WERI-Rb-1 (cell line): ENCODE results near the gene LOX.
A peak's percentile ranks its signal among the peaks of the same experiment; 100 is the strongest.

Source experiments
- DNase-seq: peaks from one replicate; pipeline ENCODE4 v3.0.0-alpha.2; 2020
- H3K27ac ChIP-seq: fragments of 250-450 bp; sonication (Bioruptor Pico); 2 replicates; pipeline ENCODE4 v1.5.1; 2020; ENCODE audit warnings: mild to moderate bottlenecking, moderate library complexity
- H3K27me3 ChIP-seq: fragments of 250-450 bp; sonication (Bioruptor Pico); 2 replicates; pipeline ENCODE4 v1.5.1; 2021; ENCODE audit warnings: mild to moderate bottlenecking, low read depth, moderate library complexity; ENCODE audit not compliant: insufficient read depth, severe bottlenecking
- H3K36me3 ChIP-seq: fragments of 250-450 bp; sonication (Bioruptor Pico); 2 replicates; pipeline ENCODE4 v1.5.1; 2020; ENCODE audit warnings: mild to moderate bottlenecking, moderate library complexity
- H3K4me3 ChIP-seq: 2 replicates; pipeline ENCODE4 v1.5.1; 2011; ENCODE audit warnings: low read depth, mild to moderate bottlenecking, control low read depth, low read length
- H3K9me3 ChIP-seq: fragments of 250-450 bp; sonication (Bioruptor Pico); 2 replicates; pipeline ENCODE4 v1.5.1; 2021; ENCODE audit warnings: mild to moderate bottlenecking, moderate library complexity; ENCODE audit not compliant: severe bottlenecking
- CTCF ChIP-seq: IDR thresholded peaks from 2 replicates; pipeline ENCODE4 v1.5.1; 2011; ENCODE audit warnings: low read depth, mild to moderate bottlenecking, control low read depth, inconsistent platforms, low read length

Gene LOX

DNA sequence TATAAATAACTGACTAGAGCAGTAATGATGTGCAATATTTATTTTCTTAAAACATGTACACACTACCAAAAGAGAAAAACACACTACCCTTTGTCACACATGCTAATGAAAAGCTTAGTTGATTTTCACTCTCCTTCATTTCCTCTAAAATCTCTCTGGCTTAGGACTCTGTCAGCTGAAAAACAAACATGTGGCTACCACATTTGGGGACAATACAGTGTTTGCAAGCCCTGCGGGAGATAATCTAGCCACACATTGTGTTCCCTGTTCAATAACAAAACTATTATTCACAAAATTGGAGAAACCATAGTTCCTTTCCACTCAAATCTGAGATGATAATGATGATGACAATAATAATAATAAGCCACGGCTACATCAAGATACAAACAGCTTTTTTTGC lies 3.5 kb upstream of the LOX start:
- no peak for TF ChIP-seq CTCF
- peaks cover 5% of the 10 kb centered on the region for H3K27me3 ChIP-seq
- H3K9me3 ChIP-seq, result no peaks in the 10 kb centered on the region
- no peak overlapping the region for H3K27ac ChIP-seq
- no peak for DNase-seq
- no peaks in the 10 kb centered on the region for H3K36me3 ChIP-seq
- no peak overlapping the region for H3K4me3 ChIP-seq

- Histone ChIP-seq H3K4me3 (peak overlapping the region; percentile 54), H3K9me3 (no peaks in the 10 kb centered on the region), H3K36me3 (no peaks in the 10 kb centered on the region), H3K27me3 (peaks cover 5% of the 10 kb centered on the region), H3K27ac (no peak overlapping the region)
- DNase-seq, result peak; percentile 31
- TF ChIP-seq CTCF, result no peak
Measured at GRCh38 chr5:122077366-122078115, 518 bp downstream of the LOX start.

GRCh38 chr5:122076669-122077365 lies 1.2 kb downstream of the LOX start:
- peak overlapping the region; percentile 54 for H3K4me3 ChIP-seq
- TF ChIP-seq CTCF, result peak; percentile 91
- peak; percentile 90 for DNase-seq

DNA sequence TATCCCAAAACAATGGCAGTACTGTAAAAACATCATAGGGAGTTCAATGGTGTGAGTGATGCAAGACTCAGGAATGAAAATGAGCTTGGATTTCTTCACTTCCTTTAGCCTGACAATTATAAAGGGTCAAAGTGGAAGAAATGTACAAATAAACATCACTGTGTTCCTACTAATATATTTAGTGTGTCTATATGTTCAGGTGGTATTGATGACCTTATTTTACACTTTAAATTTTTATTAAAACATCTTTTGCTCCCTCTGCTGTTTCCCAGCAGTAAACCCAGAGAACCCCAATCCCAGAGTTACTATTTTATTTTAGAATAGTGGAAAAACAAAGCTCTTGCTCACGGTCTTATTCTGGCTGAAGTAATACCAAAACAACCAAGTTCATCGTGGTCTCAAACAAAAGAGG lies 2.0 kb downstream of the LOX start:
- H3K4me3 ChIP-seq, result no peak overlapping the region
- H3K27ac ChIP-seq, result no peak overlapping the region
- no peaks in the 10 kb centered on the region for H3K36me3 ChIP-seq
- DNase-seq, result no peak
- TF ChIP-seq CTCF, result no peak
- peaks cover 5% of the 10 kb centered on the region for H3K27me3 ChIP-seq
- no peaks in the 10 kb centered on the region for H3K9me3 ChIP-seq

More at GRCh38 chr5:122076669-122077365, 1.2 kb downstream of the LOX start:
- H3K36me3 ChIP-seq, result no peaks in the 10 kb centered on the region
- H3K9me3 ChIP-seq, result no peaks in the 10 kb centered on the region
- peaks cover 5% of the 10 kb centered on the region for H3K27me3 ChIP-seq
- no peak overlapping the region for H3K27ac ChIP-seq

- no peak for TF ChIP-seq CTCF
- H3K27ac ChIP-seq, result no peak overlapping the region
- H3K9me3 ChIP-seq, result no peaks in the 10 kb centered on the region
- H3K36me3 ChIP-seq, result no peaks in the 10 kb centered on the region
- H3K4me3 ChIP-seq, result no peak overlapping the region
- DNase-seq, result no peak
- peaks cover 5% of the 10 kb centered on the region for H3K27me3 ChIP-seq
Measured at GRCh38 chr5:122073864-122074263, 4.2 kb downstream of the LOX start.
